ENCODE results near the gene JUN. TPM values are rescaled to one million over a fixed set of nuclear protein-coding genes. Genes with fewer than 3 reads are reported as not detected.
"Not testable (repeated sequence)": the region's sequence is repeated elsewhere in the genome, so short reads cannot be mapped to it uniquely, and the experiment has no call there.

Gene JUN
- total RNA-seq, 3 donors from 2014 or later: 138 to 303 (median 153) TPM

DNA sequence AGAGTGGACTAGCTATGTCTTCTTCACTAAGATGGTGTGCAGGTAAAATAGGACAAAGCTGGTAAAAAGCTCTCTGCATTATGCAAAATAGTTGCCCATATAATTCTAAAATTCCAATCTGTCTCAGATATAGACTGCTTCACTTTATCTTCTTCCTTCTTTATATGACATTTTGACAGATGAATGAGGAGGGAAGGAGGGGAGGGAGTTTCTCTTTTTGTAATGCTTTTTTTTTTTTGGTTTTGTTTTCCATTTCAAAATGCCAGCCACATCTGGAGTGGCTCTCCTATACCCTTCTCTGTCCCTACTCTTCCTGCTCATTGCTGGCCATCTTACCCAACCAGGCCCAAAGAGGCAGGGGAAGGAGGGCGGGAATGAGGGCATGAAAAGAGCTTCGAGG lies 24.2 kb upstream of the JUN start:
- ATAC-seq (no peak), DNase-seq (no peak)
- intact Hi-C loops (cut with DNase I, micrococcal nuclease): no loop called here
- Histone ChIP-seq H3K36me3 (ENCODE audit: low read depth) (no peaks in the 10 kb centered on the region), H3K9me3 (no peaks in the 10 kb centered on the region), H3K4me3 (no peak overlapping the region), H3K4me1 (ENCODE audit: low read depth) (peaks cover 28% of the 10 kb centered on the region)
- TF ChIP-seq CTCF (IDR thresholded peaks at IDR 0.05): no peak

DNA sequence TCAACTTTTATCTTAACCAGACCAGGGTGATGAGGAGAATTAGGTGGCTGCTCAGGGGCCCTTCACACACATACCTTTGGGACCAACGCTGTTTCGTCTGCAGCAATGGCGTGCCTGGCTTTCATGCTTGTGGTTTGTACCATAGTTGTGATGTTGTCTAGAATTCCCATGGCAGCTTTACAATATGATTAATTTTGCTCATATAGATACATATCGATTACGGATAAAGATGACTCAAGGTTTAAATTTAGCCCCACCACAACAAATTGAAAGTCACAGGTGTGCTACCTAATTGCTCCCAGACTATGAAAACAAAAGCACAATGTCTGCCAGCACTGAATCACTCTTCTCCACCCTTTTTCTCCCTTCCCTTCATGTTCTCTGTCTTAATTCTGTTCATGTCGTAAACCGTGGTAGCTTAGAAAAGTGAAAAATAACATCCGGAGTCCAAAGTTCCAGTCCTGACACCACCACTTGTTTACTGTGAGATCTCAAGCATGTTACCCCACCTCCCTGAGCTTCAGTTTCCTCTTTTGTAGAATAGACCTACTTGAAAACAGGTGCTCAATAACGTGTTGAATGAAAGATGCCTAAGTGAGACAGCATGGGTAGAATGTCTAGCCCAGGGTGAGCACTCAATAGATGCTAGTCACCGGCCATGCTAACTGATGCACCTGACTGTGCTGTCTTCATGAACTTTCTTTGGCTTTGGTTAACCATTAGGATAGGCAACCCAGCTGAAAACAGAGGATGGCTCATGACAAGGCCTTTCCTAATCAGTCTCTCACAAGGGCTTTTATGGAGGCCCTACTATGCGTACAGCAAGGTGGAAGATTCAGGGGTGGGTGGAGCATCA lies 22.1 kb upstream of the JUN start:
- no peak for TF ChIP-seq CTCF (IDR thresholded peaks at IDR 0.05)
- DNase-seq (peak in 1 of 3 donors; percentile 65), ATAC-seq (peak; percentile 85)
- Histone ChIP-seq H3K36me3 (ENCODE audit: low read depth) (no peaks in the 10 kb centered on the region), H3K4me3 (no peak overlapping the region), H3K9me3 (no peaks in the 10 kb centered on the region), H3K4me1 (ENCODE audit: low read depth) (peaks cover 21% of the 10 kb centered on the region)
- intact Hi-C loops (cut with DNase I, micrococcal nuclease): no loop called here

- no peaks in the 10 kb centered on the region for H3K36me3 ChIP-seq (ENCODE audit: low read depth)
- no peaks in the 10 kb centered on the region for H3K9me3 ChIP-seq
- peaks cover 21% of the 10 kb centered on the region for H3K4me1 ChIP-seq (ENCODE audit: low read depth)
- intact Hi-C loops (cut with DNase I, micrococcal nuclease): no loop called here
- DNase-seq: peak in 1 of 3 donors; percentile 53
- ATAC-seq: peak; percentile 67
- TF ChIP-seq CTCF (IDR thresholded peaks at IDR 0.05): no peak
- no peak overlapping the region for H3K4me3 ChIP-seq
These were observed 21.2 kb upstream of the JUN start for GRCh38 chr1:58804853-58805565.

DNA sequence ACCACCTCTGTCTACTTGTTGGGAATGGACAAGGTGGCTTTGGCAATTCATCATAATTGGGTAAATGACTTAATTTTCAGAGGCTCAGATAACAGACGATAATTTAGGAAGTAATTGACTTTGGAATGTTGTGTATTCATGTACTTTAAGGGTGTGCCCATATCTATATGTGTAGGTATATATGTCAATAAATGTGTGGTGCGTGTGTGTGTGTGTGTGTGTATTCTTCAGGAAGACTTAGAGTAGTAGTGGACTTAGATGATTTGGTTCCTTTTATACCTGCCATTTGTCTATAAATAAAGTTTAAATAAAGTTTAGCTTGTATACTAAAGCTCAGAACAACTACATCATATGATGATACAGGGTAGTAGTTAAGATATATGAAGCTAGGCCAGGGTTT lies 20.0 kb upstream of the JUN start:
- H3K4me1 ChIP-seq (ENCODE audit: low read depth): peaks cover 21% of the 10 kb centered on the region
- H3K36me3 ChIP-seq (ENCODE audit: low read depth): no peaks in the 10 kb centered on the region
- H3K4me3 ChIP-seq: no peak overlapping the region
- intact Hi-C loops (cut with DNase I, micrococcal nuclease): no loop called here
- TF ChIP-seq CTCF (IDR thresholded peaks at IDR 0.05): no peak
- no peaks in the 10 kb centered on the region for H3K9me3 ChIP-seq
- ATAC-seq (peak; percentile 71), DNase-seq (peak in 1 of 3 donors; percentile 71)

- Histone ChIP-seq H3K4me1 (ENCODE audit: low read depth) (peaks cover 21% of the 10 kb centered on the region), H3K4me3 (no peak overlapping the region), H3K36me3 (ENCODE audit: low read depth) (no peaks in the 10 kb centered on the region), H3K9me3 (no peaks in the 10 kb centered on the region)
- DNase-seq (no peak), ATAC-seq (peak; percentile 9)
- no peak for TF ChIP-seq CTCF (IDR thresholded peaks at IDR 0.05)
- intact Hi-C loops (cut with DNase I, micrococcal nuclease): no loop called here
These were observed 19.0 kb upstream of the JUN start for GRCh38 chr1:58802640-58803399.

- H3K36me3 ChIP-seq (ENCODE audit: low read depth); DNase-seq; H3K9me3 ChIP-seq; ATAC-seq; H3K4me3 ChIP-seq; intact Hi-C loops (cut with DNase I, micrococcal nuclease): not testable (repeated sequence)
- H3K4me1 ChIP-seq (ENCODE audit: low read depth): peaks cover 12% of the 10 kb centered on the region
These were observed 17.4 kb upstream of the JUN start for GRCh38 chr1:58801286-58801685.

Measured in mucosa of descending colon (tissue), 3 donors.